GM19023 (cell line): ENCODE measurements around the gene REV3L.
"Not testable (repeated sequence)": the region's sequence is repeated elsewhere in the genome, so short reads cannot be mapped to it uniquely, and the experiment has no call there.

Experiments
- ATAC-seq: cut with Tn5 transposase; IDR thresholded peaks from one replicate; pipeline ENCODE4 v1.9.1; 2021; ENCODE audit warnings: mild to moderate bottlenecking, moderate library complexity; ENCODE audit not compliant: unreplicated experiment

Gene REV3L, protein sequence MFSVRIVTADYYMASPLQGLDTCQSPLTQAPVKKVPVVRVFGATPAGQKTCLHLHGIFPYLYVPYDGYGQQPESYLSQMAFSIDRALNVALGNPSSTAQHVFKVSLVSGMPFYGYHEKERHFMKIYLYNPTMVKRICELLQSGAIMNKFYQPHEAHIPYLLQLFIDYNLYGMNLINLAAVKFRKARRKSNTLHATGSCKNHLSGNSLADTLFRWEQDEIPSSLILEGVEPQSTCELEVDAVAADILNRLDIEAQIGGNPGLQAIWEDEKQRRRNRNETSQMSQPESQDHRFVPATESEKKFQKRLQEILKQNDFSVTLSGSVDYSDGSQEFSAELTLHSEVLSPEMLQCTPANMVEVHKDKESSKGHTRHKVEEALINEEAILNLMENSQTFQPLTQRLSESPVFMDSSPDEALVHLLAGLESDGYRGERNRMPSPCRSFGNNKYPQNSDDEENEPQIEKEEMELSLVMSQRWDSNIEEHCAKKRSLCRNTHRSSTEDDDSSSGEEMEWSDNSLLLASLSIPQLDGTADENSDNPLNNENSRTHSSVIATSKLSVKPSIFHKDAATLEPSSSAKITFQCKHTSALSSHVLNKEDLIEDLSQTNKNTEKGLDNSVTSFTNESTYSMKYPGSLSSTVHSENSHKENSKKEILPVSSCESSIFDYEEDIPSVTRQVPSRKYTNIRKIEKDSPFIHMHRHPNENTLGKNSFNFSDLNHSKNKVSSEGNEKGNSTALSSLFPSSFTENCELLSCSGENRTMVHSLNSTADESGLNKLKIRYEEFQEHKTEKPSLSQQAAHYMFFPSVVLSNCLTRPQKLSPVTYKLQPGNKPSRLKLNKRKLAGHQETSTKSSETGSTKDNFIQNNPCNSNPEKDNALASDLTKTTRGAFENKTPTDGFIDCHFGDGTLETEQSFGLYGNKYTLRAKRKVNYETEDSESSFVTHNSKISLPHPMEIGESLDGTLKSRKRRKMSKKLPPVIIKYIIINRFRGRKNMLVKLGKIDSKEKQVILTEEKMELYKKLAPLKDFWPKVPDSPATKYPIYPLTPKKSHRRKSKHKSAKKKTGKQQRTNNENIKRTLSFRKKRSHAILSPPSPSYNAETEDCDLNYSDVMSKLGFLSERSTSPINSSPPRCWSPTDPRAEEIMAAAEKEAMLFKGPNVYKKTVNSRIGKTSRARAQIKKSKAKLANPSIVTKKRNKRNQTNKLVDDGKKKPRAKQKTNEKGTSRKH (N-terminal part only)

DNA sequence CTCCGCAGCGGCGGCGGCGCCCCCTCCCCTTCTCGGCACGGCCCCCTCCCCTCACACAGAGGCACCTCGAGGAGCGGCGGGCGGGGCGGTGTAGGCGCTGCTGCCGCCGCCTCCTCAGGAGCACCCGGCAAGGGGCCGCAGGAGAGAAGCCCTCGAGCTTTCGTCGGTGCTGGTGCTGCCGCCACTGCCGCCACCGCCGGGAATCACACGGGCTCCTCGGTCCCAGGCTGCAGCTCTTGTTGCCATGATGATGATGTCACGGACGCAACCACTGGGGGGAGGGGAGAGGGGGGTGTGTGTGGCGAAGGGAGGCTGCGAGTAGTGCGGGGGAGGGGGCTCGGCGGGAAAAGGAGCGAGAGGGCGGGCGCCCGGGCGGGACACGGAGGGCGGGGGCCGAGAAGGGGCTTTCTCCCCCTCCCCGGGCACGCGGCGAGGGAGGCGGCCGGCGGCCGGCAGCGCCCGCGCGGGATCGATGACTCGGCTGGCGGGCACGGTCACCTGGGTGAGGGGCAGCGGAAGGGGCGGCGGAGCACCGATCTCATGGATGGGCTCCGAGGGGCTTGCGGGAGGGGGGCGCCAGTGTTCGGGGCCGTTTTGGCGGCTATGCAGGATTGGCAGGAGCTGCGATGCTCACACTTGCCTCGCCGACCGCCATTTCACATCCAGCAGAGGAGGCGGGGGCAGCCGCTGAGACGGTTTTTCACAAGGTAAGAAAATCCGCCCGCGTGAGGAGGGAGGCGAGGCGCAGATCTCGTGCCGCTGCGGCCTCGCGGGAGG, at the start of gene REV3L:
REV3L (minus strand) TSS at position 260 of the 777 bp plus-strand sequence. CDS start 330 bp downstream, outside the sequence.
- peak; percentile 39 for ATAC-seq

DNA sequence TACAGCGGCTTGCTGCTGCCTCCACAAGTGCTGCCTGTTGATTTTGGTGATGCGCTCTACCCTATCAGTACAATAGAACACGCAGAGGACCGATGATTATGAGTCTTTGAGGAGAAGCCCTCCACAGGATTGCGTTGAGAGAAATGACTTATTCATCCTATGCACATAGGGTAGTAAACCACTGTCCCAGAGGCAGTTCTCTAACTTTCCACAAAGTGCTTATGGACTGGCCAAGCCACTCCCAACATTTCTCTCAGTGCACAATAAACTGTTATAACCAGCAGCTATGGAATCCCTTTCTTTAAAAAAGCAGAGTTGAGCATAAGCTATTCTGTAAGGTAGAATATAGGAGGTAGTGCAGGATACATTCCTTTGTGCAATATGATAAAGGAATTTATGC, 48.2 kb upstream of the REV3L start:
- ATAC-seq, result no peak

DNA sequence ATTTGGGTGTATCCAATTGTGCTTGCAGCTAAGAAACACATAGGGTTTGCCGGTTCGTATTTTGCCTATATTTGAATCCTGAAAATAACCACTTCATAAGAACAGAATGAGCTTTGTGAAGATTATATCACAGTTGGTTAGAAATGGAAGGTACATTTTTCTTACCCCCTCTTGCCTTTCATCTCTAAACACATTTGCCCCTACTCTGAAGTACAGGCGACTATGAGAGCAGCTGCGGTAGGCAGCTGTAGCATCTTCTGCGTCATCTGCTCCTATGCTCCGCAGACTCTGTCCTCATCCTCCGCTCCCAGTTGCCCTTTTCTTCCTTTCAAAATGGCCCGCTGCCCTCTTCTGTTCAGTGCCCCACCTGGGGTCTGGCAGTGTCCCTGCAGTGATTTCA, 47.6 kb upstream of the REV3L start:
- ATAC-seq, result no peak

DNA sequence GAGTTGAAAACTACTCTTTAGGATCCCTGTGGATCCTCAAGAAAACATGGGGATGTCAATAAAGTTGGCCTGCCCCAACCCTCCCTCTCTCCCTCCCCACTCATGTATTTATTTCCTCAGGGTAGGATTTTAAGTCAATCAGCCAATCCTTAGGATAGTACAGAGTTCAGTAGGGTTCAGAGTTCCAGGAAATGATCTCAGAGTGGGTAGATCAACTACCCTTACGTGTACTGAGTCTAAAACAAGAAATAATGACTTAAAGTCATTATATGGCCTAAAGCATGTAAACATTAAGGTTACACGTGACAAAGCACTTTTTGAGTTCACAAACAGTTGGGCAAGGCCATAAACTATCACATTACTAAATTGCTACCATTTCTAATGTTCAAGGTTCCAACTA, 47.2 kb upstream of the REV3L start:
- ATAC-seq, result no peak

DNA sequence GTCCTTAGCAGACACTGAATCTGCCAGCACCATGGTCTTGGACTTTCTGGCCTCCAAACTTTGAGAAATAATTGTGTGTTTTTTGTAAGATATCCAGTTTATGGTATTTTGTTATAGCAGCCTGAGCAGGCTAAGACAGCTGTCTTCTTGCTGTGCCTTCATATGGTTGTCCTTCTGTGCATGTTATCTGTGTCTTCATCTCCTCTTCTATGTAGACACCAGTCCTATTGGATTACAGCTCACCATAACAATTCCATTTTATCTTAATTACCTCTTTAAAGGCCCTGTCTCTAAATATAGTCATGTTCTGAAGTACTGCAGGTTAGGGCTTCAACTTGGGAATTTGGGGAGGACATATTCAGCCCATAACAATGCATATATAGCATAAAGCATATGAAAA, 44.3 kb upstream of the REV3L start:
- ATAC-seq, result no peak

DNA sequence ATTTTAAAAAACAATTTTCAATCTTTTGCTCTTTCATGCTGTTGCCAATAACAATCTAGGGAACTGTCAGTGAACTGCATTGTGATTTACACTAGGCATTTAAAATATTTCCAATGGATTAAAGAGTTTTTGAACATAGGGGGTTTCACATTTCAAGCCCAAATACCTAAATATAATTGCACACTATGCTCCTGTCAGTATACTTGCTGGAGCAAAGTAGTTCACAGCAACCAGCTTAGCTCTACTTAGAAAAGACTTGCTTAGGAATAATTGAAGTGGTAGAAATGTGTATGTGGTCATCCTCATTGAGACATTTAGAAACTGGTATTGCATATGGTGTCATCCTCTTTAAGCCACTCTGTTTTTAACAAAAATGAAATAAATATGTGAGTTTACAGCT, 41.7 kb upstream of the REV3L start:
- ATAC-seq, result no peak

DNA sequence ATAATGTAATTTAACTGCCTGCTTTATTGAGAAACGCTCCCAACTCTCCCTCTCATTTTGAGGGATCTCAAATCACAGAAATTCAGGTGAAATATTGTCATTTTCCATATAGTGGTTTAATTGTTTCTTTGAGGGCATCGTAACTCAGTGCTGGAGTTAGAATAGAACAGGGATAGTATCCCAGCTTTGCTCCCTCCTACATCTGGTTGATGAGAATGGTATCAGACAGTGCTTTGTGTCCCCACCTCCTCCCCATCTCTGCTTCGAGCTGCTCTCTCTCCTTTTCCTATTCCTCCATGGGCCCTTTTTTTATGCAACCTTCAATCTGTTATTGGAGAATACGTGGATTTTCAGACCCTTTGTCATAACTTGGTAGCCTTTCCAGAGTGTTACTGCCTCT, 41.2 kb upstream of the REV3L start:
- ATAC-seq, result no peak

DNA sequence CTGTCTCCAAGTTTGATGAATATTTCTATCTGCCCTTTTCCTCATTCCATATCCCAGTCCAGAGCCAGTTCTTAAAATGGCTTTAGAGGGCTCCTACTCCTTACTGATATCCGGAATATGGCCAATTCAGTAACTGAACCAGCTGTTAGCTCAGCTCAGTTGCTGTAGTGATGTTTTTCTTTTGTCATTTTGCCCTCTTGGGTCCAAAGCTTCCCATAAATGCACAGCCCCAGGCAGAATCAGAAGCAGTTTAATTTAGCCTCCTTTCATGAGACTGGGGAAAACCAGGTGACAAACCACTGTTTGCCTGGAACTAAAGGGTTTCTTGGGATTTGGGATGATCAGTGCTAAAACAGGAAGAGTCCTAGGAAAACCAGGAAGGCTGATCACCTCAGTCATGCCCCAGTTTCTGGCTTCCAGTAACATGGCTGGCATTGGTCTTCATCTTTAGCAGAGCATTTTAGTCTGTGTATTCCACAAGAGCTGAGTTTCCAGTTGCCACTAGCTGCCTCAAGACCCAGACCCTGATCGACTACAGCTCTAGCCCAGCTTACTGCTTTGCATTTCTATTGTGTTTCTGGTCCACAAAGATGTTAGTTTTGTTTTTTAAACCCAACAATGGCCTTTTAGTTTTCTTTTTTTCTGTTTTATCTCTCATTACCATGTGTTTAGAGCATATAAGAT, 40.6 kb upstream of the REV3L start:
- ATAC-seq, result no peak

DNA sequence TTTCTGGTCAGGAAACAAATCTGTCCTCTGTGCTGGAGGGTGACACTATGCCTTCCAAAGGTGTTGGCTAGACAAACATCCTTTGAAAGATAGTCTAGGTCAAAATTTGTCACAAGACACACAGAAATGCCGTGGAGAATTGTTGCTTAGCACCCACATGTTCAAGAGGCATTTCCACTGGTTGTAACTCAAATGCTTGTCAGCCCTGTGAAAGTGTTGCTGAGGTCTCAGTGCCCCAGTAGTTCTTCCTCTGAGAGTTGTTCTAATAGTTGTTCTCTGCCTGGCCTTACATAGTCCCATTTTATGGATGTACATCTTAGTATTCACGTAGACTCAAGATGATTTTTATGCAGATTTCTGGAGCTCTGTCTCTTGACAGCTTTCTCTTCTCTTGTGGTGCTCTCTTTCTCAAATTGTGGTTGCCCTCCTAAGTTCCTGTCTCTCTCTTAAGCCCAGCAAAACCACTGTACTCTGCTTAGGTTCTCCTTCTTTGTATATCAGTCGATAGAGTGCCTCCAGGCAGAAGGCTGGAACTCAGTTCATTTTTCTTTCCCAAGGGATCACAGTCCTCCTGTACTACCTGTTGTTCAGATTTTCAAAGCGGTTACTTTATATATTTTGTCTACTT, 39.5 kb upstream of the REV3L start:
- no peak for ATAC-seq

DNA sequence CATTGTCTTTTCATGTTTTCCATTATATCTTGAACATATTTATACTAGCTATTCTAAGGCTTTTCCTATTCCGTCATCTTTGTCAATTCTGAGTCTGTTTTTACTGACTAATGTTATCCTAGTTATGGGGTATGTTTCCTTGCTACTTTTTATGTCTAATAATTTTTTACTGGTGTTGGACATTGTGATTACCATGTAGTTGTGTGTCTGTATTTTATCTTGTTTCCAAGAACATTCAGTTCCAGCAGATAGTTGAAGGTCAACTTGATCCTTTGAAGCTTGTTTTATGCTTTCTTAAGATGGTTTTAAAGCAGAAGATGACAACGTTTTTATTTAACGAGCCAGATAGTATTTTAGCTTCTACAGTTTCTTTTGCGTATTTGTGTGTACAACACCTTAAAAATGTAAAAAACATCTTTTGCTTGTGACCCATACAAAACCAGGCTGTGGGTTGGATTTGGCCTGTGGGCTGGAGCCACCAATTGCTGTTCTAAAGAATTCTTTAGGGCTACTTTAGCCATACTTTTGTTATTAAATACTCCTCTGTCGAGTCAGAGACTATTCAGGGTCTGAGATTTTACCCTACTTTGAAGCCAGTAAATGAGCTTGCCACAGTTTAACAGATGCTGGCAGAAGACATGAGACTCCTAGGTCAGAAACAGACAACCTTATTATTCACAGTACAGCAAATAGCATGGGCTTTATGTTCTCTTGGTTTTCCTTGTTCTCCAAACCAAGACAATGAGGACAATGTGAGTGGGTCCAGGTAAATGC, 38.7 kb upstream of the REV3L start:
- ATAC-seq, result no peak

DNA sequence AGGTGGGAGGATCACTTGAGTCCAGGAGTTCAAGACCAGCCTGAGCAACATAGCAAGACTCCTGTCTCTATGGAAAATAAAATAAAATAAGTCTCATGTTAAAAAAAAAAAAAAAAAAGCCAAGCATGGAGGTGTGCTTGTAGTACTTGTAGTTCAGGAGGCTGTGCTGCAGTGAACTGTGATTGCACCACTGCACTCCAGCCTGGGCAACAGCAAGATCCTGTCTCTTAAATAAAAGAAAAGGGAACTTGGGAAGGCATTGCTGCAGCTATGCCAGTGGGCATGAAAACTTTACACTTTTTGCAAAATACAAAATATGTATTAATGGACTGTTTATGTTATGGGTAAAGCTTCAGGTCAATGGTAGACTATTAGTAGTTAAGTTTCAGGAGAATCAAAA, 37.5 kb upstream of the REV3L start:
- no peak for ATAC-seq

DNA sequence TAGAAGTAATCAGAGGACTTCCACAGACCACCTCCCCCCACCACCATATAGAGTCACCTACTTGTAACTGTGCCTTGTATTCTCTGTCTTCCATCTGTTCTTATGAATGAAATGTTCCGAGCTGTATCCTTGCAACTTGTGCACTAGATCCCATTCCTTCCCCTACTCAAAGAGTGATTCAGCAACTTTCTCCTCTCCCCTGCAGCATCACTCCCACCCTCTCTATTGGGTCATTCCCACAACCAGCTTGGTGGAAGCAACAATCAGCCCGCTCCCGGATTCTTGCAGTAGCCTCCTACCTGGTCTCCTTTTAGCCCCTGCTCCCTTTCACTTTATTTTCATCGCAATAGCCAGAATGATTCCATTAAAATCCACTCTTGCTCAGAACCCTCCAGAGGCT, 34.9 kb upstream of the REV3L start:
- ATAC-seq, result no peak

DNA sequence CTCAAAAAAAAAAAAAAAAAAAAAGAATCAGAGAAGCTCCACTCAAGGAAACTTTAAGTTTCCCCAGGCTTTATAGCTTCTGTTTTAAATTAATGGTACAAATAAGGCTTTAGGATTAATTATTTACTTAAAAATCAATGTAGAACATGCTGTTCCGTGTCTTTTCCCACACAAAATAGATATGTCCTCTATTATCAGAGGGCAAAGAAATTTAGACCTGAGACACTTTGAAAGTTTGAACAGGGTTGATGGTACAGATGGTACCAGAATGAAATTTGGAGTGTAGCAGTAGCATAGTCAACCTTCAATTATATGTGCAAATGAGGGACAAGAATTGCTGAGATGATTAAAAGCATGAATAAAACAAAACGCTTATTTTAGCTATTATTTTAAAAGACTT, 32.2 kb upstream of the REV3L start:
- no peak for ATAC-seq

DNA sequence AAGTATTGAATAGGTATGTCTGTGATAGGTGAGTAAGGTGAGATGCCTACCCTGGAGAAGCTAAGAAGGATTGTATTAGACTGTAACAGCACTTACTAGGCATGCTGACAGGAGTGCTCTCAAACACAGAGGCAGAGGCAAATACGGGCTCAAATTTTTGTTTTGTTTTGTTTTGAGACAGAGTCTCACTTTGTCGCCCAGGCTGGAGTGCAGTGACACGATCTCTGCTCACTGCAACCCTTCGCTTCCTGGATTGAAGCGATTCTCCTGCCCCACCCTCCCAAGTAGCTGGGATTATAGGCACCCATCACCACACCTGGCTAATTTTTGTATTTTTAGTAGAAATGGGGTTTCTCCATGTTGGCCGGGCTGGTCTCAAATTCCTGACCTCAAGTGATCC, 31.5 kb upstream of the REV3L start:
- ATAC-seq, result not testable (repeated sequence)

DNA sequence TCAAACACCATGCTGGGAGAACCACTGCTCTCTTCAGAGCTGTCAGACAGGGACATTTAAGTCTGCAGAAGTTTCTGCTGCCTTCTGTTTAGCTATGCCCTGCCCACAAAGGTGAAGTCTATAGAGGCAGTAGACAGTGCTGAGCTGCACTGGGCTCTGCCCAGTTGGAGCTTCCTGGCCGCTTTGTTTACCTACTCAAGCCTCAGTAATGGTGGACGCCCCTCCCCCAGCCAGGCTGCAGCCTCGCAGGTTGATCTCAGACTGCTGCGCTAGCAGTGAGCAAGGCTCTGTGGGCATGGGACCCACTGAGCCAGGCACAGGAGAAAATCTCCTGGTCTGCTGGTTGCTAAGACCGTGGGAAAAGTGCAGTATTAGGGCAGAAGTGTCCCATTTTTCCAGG, 24.2 kb upstream of the REV3L start:
- ATAC-seq, result not testable (repeated sequence)

DNA sequence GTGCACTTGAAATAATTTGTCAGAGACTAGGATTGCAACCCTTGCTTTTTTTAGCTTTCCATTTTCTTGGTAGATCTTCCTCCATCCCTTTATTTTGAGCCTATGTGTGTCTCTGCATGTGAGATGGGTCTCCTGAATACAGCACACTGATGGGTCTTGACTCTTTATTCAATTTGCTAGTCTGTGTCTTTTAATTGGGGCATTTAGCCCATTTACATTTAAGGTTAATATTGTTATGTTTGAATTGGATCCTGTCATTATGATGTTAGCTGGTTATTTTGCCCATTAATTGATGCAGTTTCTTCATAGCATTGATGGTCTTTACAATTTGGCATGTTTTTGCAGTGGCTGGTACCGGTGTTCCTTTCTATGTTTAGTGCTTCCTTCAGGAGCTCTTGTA, 22.5 kb upstream of the REV3L start:
- ATAC-seq, result not testable (repeated sequence)

DNA sequence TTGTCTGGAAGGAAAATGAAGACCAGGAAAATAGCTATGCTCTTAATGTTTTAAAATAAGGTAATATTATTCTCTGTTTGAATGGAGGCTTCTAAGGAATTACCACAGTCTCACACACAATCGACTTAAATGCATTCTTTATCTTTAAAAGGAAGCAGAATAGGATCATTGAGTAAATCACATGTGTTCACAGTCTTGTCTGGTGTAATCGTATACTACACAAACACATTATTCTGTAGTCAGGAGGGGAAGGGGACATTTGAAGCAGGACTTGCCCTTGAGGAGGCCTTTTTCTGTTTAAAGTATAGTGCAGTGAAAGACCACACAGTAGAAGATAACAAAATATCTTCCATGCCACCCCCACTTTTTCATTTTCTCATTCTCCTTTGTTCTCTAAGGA, 20.6 kb upstream of the REV3L start:
- no peak for ATAC-seq

DNA sequence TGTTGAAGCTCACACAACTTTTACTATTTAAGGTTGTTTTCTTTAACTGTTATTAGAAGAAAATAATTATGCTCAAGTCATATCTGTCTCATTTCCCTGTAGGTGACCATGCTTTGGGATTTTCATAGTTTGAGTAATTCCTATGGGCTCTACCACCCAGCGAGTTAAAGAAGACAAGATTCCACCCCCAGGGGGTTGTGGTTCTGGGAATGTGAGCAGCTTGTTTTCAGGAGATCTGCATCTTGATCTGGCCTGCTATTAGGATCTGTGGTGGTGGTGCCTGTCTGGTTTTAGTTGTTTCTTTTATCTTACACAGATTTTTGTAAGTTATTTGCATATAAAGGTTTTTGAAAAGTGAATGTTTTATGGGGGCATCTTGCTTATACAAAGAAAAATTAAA, 20.2 kb upstream of the REV3L start:
- no peak for ATAC-seq

DNA sequence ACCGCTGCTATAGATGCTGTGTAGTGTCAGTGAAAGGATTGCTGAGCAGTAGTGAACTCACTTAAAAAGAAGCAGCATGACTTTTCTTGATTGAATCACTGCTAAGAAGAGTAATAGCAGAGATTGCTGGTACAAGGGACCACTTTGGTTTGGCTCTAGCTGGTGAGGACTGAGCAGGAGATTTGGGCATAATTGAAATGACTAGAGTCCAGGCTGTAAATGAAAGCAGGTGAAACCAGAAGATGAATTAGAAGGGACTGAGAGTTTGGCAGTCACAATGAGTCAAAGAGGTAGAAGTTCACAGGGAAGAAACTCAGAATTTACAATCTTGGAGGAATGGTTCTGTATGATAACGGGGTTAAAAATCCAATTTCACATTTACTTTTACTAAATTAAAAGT, 19.1 kb upstream of the REV3L start:
- no peak for ATAC-seq
